K562 (cell line): Measurements from ENCODE around the gene ZBTB32. TPM values are rescaled to one million over a fixed set of nuclear protein-coding genes. Genes with fewer than 3 reads are reported as not detected.
A peak's percentile ranks its signal among the peaks of the same experiment; 100 is the strongest.

Source experiments
- ATAC-seq: fragments of 200-7000 bp; cut with Tn5 transposase; 3 replicates; pipeline ENCODE4 v1.9.1; 2020; ENCODE audit warnings: moderate library complexity
- BruUV-seq: library from RNA; stranded (reverse); fragments of 400-500 nt; replicated peaks from 2 replicates; lab custom pipeline; 2021; lab: Mats Ljungman, UMichigan
- CTCF ChIA-PET: fragments of 300-600 bp; formaldehyde crosslinking; extraction: SDS; loops from one replicate; lab custom pipeline; 2021; ENCODE audit warnings: low intra/inter-chr PET ratio; lab: Yijun Ruan, JAX
- POLR2A ChIA-PET: fragments of 300-600, 350-650 bp; sonication (Branson Sonifier 250); formaldehyde crosslinking; extraction: SDS; loops from one replicate; lab custom pipeline; 2021; ENCODE audit warnings: antibody characterized with exemption, inconsistent platforms; lab: Yijun Ruan, JAX
- DNase-seq, 4 experiments: peaks; one replicate each; pipeline versions ENCODE4 v3.0.0 to v3.0.0-alpha.2; 2011 to 2018; ENCODE audit warnings: low spot score in 3 of 4, mixed read lengths in 3 of 4; ENCODE audit errors: extremely low read depth in 1 of 4
- FAIRE-seq: peaks from 2 replicates; lab custom pipeline; 2011; peaks lifted over from hg19 to GRCh38; lab: Jason Lieb, UNC
- H2AFZ ChIP-seq: 2 replicates; pipeline ENCODE4 v1.6.0; 2011; ENCODE audit warnings: low read depth, low read length, control low read depth, inconsistent platforms
- H3K27ac ChIP-seq: fragments of 200-600 bp; 3 replicates; pipeline ENCODE4 v1.8.0; 2011; ENCODE audit warnings: low read depth, mild to moderate bottlenecking, control low read depth, inconsistent platforms, low read length, moderate library complexity, mixed read lengths; ENCODE audit errors: extremely low read depth
- H3K27me3 ChIP-seq, 2 experiments: fragments of 300-600 bp in 1 of 2; 2 replicates in 1 of 2; 3 replicates in 1 of 2; pipeline versions ENCODE4 v1.6.0 to v1.8.0; 2011; ENCODE audit warnings: inconsistent platforms in 2 of 2, low read length in 2 of 2, mild to moderate bottlenecking in 1 of 2, mixed read lengths in 1 of 2, moderate library complexity in 1 of 2; ENCODE audit not compliant: control insufficient read depth in 2 of 2, insufficient read depth in 2 of 2
- H3K36me3 ChIP-seq: fragments of 300-600 bp; 3 replicates; pipeline ENCODE4 v1.8.0; 2011; ENCODE audit warnings: mild to moderate bottlenecking, low read length, inconsistent platforms; ENCODE audit not compliant: control insufficient read depth, insufficient read depth
- H3K4me1 ChIP-seq, 2 experiments: fragments of 200-600 bp in 1 of 2; replicated peaks in 1 of 2; 2 replicates in 1 of 2; 3 replicates in 1 of 2; pipeline versions ENCODE4 v1.5.1 to v1.8.0; 2011; ENCODE audit warnings: inconsistent platforms in 2 of 2, low read length in 2 of 2, mild to moderate bottlenecking in 1 of 2, mixed read lengths in 1 of 2, moderate library complexity in 1 of 2; ENCODE audit not compliant: control insufficient read depth in 2 of 2, insufficient read depth in 2 of 2
- H3K4me2 ChIP-seq: 2 replicates; pipeline ENCODE4 v1.6.1; 2011; ENCODE audit warnings: low read length, control low read depth, inconsistent platforms, mixed read lengths; ENCODE audit not compliant: insufficient read depth
- H3K4me3 ChIP-seq: fragments of 200-600 bp; sonication (generic), shearing (Covaris generic); 2 replicates; pipeline ENCODE4 v1.5.1; 2016; ENCODE audit warnings: control low read depth, inconsistent platforms
- H3K79me2 ChIP-seq: fragments of 200-600 bp; 3 replicates; pipeline ENCODE4 v1.8.0; 2011; ENCODE audit warnings: low read length, inconsistent platforms; ENCODE audit not compliant: control insufficient read depth, insufficient read depth
- H3K9ac ChIP-seq, 2 experiments: 2 replicates each; pipeline versions ENCODE4 v1.6.0 to v1.6.1; 2011; ENCODE audit warnings: low read depth in 2 of 2, low read length in 2 of 2, control low read depth in 1 of 2, inconsistent platforms in 1 of 2, mild to moderate bottlenecking in 1 of 2, mixed read lengths in 1 of 2; ENCODE audit not compliant: insufficient read depth in 1 of 2
- H3K9me1 ChIP-seq: one replicate; pipeline ENCODE4 v1.6.0; 2011; ENCODE audit warnings: inconsistent platforms, mild to moderate bottlenecking, low read length, moderate library complexity; ENCODE audit not compliant: control insufficient read depth, insufficient read depth
- H3K9me3 ChIP-seq: replicated peaks from 2 replicates; pipeline ENCODE4 v1.5.1; 2011; ENCODE audit warnings: low read depth, low read length, inconsistent platforms; ENCODE audit not compliant: control insufficient read depth, insufficient read depth
- H4K20me1 ChIP-seq: replicated peaks from 2 replicates; pipeline ENCODE4 v1.6.1; 2011; ENCODE audit warnings: low read length, inconsistent platforms, mixed read lengths; ENCODE audit not compliant: control insufficient read depth, insufficient read depth
- CTCF ChIP-seq, 3 experiments: IDR thresholded peaks in 2 of 3; conservative IDR thresholded peaks in 1 of 3; 2 replicates each; pipeline ENCODE4 v1.5.1; 2011 to 2012; ENCODE audit warnings: low read length in 3 of 3, mild to moderate bottlenecking in 3 of 3, control low read depth in 2 of 3, improper control_type of control experiment in 1 of 3, inconsistent platforms in 1 of 3, low read depth in 1 of 3, mixed read lengths in 1 of 3, moderate library complexity in 1 of 3; ENCODE audit not compliant: insufficient read depth in 2 of 3
- CXXC5 ChIP-seq: fragments of 250-450 bp; sonication (Bioruptor Pico); IDR thresholded peaks from 2 replicates; pipeline ENCODE4 v1.8.0; 2022; ENCODE audit warnings: inconsistent platforms, mild to moderate bottlenecking, moderate library complexity
- HSF4 ChIP-seq: fragments of 250-450 bp; sonication (Bioruptor Pico); IDR thresholded peaks from 2 replicates; pipeline ENCODE4 v2.1.2; 2022; ENCODE audit warnings: mild to moderate bottlenecking, moderate library complexity, borderline replicate concordance
- MCM5 ChIP-seq: fragments of 450-650 bp; IDR thresholded peaks from 2 replicates; pipeline ENCODE4 v1.6.1; 2016; ENCODE audit warnings: low read depth
- POLR2AphosphoS5 ChIP-seq: IDR thresholded peaks from 2 replicates; pipeline ENCODE4 v1.6.1; 2011; ENCODE audit warnings: mild to moderate bottlenecking, low read depth, low read length, moderate library complexity; ENCODE audit not compliant: control insufficient read depth, insufficient read depth
- SAFB ChIP-seq: fragments of 200-400 bp; formaldehyde crosslinking; IDR thresholded peaks from 2 replicates; pipeline ENCODE4 v1.6.1; 2017; ENCODE audit warnings: low read depth, low read length, borderline replicate concordance
- ZBTB17 ChIP-seq: fragments of 450-650 bp; formaldehyde crosslinking; IDR thresholded peaks from 2 replicates; pipeline ENCODE4 v1.4.0; 2020; ENCODE audit warnings: mild to moderate bottlenecking
- ZNF280A ChIP-seq: fragments of 450-650 bp; IDR thresholded peaks from 2 replicates; pipeline ENCODE4 v1.6.1; 2018; ENCODE audit warnings: mild to moderate bottlenecking, low read depth; ENCODE audit not compliant: partially characterized antibody
- WGBS: fragments of 100-300 bp; shearing (Covaris generic); methylation state at CpG from one replicate; pipeline ENCODE4 v1.1.6; 2016; ENCODE audit warnings: low coverage, mixed read lengths; ENCODE audit not compliant: insufficient coverage; ENCODE audit errors: missing lambda C conversion rate; 5-methylcytosine and 5-hydroxymethylcytosine counted together
- in situ Hi-C: fragments of 300-500 bp; cut with MboI; formaldehyde crosslinking; loops from 4 replicates; pipeline ENCODE4 v1.15.0; 2018; ENCODE audit warnings: inconsistent platforms, mixed read lengths
- intact Hi-C: fragments of 100-400 bp; cut with micrococcal nuclease; formaldehyde crosslinking; loops from 2 replicates; pipeline ENCODE4 v1.14.2; 2022
- polyA plus RNA-seq, 8 experiments: library from polyadenylated mRNA; depleted of rRNA in 4 of 8; stranded (reverse) in 5 of 8; unstranded in 3 of 8; fragments of >200 nt; fragmentation: Nextera tagmentation in 2 of 8; fragmentation: Illumina TruSeq in 1 of 8; extraction: Ambion mirVana in 2 of 8; extraction: Trizol in 1 of 8; gene quantifications; 2 replicates each; pipeline versions ENCODE4 v1.2.1 to v1.2.3, GENCODE V29; 2011 to 2014; ENCODE audit warnings: inconsistent platforms in 1 of 8, missing spikeins in 1 of 8
- total RNA-seq, 7 experiments: library from RNA; depleted of rRNA in 6 of 7; stranded (reverse); fragments of >200 nt in 6 of 7; fragmentation: Illumina TruSeq in 2 of 7; extraction: Trizol in 2 of 7; gene quantifications; 2 replicates each; pipeline versions ENCODE4 v1.2.1 to v1.2.3, GENCODE V29; 2011 to 2021; ENCODE audit warnings: low replicate concordance in 1 of 7

Gene ZBTB32
- total and polyA plus RNA-seq, 9 of the 15 experiments (the other 6 are each of a cell fraction or from before 2014, with no cell fraction given), result 0.20 TPM; not detected in 8

GRCh38 chr19:35734889-35735288, 30.5 kb downstream of the ZBTB32 start (continued):
- TF ChIP-seq SAFB (no peak), CXXC5 (CRISPR knock-in tag) (no peak), HSF4 (no peak), MCM5 (no peak)

GRCh38 chr19:35736913-35737886, 32.8 kb downstream of the ZBTB32 start:
- Histone ChIP-seq H4K20me1 (no peaks in the 10 kb centered on the region), H3K4me1 (peaks cover 10 to 43% of the 10 kb centered on the region in 2 experiments; a peak in 4 of 5 replicates), H3K4me2 (no peak overlapping the region), H3K9me3 (no peaks in the 10 kb centered on the region), H3K36me3 (peaks cover 70% of the 10 kb centered on the region; the same call in 2 of the 3 replicates), H3K27ac (no peak overlapping the region), H3K9me1 (no peaks in the 10 kb centered on the region), H3K9ac (peak overlapping the region in 1 of 2 experiments; percentile 43; a peak in 1 of 4 replicates), H3K4me3 (no peak overlapping the region), H2AFZ (no peak overlapping the region), H3K27me3 (no peaks in the 10 kb centered on the region), H3K79me2 (no peaks in the 10 kb centered on the region; the same call in 2 of the 3 replicates)
- POLR2A ChIA-PET, result interaction anchor here (0.9 to 2.2 kb wide), 7 partner anchors 8 to 19 kb away, joined by 3 to 8 read pairs (median 5); partner anchors contain the start of genes LIN37, PSENEN and U2AF1L4
- DNase-seq (peak in 1 of 4 experiments; percentile 31), FAIRE-seq (no peak), ATAC-seq (no peak)
- BruUV-seq, result no TSS peak
- 93% methylated on average over 21 of the region's 22 CpGs for WGBS
- in situ Hi-C loops, result no loop called here
- CTCF ChIA-PET, result no interaction called here
- TF ChIP-seq CTCF (IDR thresholded peaks at IDR 0.05 in 2 of 3, conservative IDR thresholded peaks at IDR 0.05 in 1 of 3; ENCODE audit: insufficient read depth in 2 of 3, low read depth in 1 of 3, low read length in 3 of 3) (peak in 1 of 3 experiments; percentile 28; a peak in 3 of 6 replicates), ZNF280A (no peak), POLR2AphosphoS5 (peak; percentile 11; the same call in 1 of the 2 replicates), ZBTB17 (CRISPR knock-in tag) (no peak)
- intact Hi-C loops, result no loop called here
